Stimulated activated naive CD8-positive, alpha-beta T cell treated with anti-CD3 and anti-CD28 coated beads, Interleukin-15, Interleukin-2, amounts not matched to agents 100 U/mL and 50 U/mL, for 24 hours (primary cell): ENCODE data around the gene PLOD2.

Experiments
- ATAC-seq: fragments of 150-1000 bp; cut with Tn5 transposase; one replicate; pipeline ENCODE4 v1.10.0; 2021
- DNase-seq: peaks from one replicate; pipeline ENCODE4 v3.0.0; 2021

The PLOD2 gene

DNA sequence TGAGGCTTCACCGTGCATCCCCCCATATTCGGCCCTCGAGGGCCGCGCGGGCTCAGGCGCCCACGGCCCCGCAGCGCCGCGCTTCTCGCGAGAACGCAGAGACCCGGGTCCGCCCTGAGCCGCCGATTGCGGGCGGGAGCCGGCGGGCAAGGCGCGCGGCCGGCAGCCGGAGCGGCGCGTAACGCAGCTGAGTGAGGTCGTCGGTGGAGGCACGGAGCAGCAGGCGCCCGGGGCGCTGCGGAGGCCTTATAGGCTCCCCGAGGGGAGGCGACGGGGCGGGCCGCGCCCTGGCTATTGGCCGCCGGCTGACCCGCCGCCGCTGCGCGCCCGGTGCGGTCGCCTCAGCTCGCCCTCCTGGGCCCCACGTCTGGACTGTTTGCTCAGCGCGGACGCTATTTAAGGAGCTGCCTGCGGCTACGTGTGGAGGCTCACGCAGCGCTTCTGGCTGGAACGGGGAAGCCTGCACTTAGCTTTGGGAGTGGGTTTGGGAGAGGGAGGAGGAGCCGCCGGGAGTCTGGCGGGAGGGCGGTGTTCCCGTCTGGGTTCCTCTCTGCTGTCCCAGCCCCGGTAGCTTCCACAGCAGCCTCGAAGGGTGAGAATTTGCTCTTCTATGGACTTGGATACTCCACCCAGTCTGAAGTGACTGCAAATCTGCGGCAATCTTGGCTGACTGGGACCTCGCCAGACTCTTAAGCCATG, at the start of gene PLOD2:
Gene PLOD2 (minus strand): TSS at position 221 of the 699 bp plus-strand sequence. CDS start 195 bp downstream, at position 26.
- ATAC-seq = peak; percentile 61
- peak; percentile 32 for DNase-seq

DNA sequence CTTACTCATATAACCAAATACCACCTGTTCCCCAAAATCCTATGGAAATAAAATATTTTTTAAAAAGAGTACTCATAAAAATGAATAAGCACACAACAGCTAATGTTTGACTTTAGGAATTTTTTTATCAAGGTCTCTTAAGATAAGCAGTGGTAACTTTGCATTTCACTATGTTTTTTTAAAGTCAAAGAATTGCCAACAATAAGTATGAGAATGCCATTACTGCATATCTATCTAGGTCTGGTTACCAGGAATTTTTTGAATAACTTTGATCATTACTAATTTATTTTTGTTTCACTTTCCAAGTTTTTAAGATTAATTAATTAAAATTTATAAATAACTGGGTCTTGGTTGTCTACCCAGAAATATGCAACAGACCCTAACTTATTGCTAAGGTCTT, 48.4 kb upstream of the PLOD2 start:
- DNase-seq = no peak
- no peak for ATAC-seq

DNA sequence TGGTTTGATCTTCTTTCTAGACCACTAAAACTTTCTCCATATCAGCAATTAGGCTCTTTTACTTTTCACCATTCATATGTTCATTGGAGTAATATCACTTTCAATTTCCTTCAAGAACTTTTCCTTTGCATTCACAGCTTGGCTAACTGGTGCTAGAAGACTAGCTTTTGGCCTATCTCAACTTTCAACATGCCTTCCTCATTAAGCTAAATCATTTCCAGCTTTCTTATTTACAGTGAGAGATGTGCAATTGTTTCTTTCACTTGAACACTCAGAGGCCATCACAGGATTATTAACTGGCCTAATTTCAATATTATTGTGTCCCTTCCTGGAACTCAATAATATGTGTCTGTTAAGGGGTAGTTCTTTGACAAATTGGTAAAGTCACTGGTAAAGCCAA, 42.8 kb upstream of the PLOD2 start:
- ATAC-seq (no peak), DNase-seq (no peak)

DNA sequence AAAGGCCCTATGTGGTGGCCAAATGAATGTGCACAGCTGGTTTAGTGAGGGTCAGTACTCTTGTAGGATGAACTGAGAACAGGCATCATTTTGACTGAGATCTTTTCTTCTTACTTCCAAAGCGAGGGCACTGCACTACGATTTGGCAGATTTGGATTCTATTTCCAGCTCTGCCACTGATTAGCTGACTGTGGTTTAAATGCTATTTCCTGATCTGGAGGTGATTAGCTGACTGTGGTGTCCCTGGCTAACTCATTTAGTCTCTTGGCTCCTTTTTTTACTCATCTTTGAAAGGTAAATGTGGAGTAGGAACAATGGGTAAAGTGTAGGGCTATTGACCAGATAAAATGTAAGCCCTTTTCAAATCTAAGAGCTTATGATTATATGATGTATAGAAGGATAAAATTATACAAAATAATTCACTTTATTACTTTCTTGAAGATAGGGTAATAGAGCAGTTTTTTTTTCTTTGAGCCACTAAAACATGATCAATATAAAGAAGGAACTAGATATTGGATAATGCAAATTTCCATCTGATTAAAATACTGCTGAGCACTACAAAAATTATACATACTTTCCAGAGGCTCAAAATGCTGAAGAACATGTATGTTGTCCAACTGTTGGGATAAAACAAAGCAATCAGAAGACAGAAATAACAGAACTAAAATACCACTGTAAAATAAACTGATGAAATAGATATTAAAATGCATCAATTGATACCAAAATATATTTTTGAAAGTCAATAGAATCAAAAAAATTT, 39.7 kb upstream of the PLOD2 start:
- DNase-seq (no peak), ATAC-seq (no peak)

DNA sequence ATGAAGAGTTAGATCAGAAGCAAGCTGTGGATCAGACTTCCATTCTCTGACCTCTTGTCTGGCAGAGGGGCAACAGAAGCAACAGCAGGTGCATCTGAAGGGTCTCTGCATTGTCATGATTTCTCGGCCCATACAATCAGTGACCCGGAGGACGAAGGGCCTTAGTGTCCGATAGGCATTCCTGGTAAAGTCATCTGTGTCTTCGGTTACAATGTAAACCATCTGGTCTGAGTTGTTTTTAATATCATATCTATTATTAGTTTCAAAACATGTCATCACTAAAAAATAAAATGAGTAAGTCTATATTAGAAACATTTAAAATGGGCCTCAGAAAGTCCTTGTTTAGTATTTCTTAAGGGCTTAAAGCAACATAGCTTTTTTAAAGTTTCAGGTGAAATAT, 38.8 kb upstream of the PLOD2 start:
- no peak for DNase-seq
- no peak for ATAC-seq

DNA sequence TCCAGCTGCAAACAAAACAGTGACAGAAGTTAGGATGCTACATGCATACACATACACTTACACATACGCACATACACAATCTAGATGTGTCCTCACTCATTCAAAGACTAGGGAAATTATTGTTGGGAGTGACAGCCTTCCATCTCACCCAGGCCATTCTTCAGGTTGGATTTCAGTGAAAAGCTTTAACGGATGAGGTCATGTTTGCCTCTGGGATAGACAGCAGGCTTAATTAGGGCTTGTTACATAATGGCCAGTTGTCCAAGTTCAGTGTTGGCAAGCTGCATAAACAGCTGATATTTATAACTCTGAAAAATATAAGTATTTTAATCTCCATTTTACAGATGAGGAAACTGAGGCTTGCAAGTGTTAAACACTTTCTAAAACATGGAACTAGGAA, 35.8 kb upstream of the PLOD2 start:
- DNase-seq (no peak), ATAC-seq (no peak)

DNA sequence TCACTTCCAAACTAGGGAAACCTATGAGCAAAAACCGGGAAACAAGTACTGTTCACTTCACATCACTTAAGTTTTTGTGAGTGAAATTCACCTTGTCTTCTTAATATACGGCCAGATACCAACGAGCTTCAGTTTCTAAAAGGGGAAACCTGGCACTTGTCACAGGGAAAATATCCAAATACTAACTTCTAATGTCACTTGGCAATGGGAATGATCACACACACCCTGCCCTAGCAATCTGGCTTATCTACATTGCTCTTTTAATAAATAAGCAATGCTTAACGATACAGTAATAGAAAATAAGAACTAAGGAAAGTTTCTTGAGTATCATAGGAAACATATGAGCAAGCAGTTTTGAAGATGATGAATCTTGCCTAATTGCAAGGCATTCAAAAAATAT, 34.6 kb upstream of the PLOD2 start:
- ATAC-seq = no peak

DNA sequence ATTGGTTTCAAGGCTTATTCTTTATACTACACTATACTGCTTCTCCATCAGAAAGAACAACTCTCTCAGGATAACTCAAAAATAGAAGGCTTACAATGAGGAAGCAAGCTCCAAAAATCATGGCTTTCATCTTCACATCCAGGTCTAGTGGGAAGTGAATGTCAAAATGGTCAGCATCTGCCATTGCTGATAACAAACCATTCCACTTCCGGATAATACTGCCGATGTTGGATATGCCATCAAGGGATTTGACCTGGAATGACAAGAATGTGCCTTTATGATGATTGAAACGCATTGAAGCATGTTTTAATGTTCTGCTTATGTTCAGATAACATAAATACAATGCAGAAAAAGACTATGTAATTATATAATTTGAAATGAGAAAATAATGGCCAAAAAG, 34.0 kb upstream of the PLOD2 start:
- no peak for DNase-seq
- no peak for ATAC-seq

More for the DNA sequence above, 34.6 kb upstream of the PLOD2 start:
- DNase-seq = no peak

DNA sequence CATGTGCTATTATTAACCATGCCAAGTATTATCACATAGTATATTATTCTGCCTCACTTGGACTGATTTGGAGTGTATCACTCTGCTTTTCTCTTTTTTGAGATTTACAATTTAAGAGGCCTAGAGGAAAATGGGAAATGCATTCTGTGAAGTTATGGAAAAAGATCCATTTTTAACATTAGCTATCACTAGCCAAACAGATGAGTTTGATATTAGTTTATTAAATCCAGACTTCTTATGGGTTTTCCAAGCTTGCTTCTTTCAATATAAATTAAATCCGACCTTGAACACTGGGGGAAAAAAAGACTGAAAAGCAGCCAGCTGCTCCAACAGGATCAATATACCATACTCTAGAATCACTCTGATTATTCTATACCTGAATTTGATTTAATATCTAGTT, 30.1 kb upstream of the PLOD2 start:
- DNase-seq (no peak), ATAC-seq (no peak)

DNA sequence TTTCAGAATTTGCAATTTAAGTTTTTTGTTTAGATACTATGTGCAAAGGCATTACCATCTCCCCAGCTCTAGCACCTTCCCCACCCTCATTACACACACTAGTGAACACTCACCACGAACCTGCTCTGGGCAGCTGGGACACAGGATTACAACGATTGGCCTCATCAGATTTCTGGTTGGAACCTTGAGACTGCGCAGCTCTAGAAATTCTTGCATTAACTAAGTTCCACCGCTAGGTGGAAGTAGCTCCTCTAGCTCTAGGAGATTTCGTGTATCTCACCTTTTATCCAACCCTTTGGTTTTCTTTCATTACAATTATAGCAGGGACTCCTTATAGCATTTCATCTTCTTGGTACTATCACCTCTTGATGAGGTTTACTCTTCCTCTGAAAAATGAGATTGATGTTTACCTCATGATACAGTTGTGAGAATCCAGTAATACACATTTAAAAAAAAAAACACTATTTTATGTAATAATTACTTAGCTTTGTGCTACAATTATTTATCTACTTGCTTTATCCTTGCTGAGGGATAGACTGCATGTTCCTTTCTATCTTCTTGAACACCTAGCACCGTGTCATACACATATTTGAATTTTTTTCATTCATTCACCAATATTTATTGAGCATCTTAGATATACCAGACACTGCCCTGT, 28.7 kb upstream of the PLOD2 start:
- DNase-seq (no peak), ATAC-seq (peak; percentile 69)

DNA sequence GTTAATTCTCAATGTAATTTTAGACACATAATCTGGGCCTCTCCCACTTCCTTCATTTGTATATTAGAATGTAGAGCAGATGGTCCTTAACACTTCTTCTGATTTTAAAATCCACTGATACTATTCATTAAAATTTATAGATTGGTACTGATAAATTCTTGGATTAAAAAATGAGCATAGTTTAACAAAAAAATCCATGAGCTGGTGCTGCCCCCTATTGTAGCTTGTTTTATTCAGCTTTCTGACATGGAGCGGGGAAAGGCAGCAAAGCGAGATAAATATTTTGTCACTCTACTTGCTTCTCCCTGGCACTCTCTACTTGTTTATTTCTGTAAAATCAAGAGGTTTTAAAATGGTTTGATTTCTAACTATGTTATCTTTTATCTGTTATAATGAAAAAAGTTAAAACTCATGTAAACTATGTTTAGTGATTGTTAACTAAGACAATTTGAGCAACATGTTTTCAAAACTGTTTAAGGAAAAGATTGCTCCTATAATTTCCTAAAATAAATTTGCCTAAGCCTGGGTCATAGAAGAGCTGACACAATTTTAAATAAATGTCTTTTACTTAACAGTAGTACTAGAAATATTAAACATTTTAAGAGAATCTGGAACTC, 26.5 kb upstream of the PLOD2 start:
- ATAC-seq (no peak), DNase-seq (no peak)

DNA sequence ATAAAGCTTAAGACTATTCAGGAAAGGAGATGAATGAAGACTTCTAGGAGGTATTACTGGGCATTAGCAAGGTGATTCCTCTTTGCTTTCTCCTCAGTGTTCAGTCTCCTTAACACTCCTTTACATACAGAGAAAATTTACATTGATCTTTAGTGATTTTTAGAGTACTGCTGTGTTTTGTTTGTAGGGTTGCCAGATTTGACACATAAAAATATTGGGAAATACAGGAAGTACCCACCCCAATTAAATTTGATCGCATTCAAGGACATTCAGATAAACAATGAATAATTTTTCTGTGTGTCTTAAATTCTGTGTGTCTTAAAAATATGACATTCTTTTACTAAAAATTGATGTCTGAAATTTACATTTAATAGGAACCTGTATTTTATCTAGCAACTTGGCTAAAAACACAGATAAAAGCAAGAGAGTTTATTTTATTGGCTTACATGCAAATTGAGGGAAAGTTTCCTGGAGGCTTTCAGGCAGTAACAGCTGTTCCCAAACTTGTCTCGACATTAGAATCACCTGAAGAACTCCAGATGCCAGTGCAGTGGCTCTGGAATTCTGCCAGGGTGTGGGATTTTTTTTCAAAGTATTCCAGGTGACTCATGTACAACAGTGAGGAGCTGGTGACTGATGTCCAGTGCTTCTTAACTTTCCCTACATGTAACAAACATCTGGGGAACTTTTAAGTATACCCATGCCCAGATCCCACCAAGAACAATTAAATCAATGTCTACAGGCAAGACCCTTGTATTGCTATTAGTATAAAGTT, 23.4 kb upstream of the PLOD2 start:
- no peak for DNase-seq
- ATAC-seq = no peak

DNA sequence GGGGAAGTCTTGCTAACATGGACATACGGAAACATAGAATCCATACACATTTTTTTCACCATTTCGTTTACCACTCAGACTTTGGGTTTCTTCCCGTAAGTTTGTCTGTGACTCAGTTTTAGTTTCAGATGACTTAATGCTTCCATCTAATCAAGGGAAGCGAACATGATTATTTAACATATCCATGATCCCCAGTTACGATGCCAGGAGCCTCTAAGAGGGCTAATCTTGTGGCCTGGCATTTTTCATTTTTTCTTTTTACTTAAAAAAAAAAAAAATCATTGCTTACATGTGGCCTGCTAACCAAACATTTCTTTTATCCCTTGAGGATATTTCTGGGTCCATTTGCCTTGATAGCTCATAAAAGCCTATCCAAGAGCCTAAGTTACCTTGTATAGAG, 20.2 kb upstream of the PLOD2 start:
- DNase-seq (no peak), ATAC-seq (no peak)

DNA sequence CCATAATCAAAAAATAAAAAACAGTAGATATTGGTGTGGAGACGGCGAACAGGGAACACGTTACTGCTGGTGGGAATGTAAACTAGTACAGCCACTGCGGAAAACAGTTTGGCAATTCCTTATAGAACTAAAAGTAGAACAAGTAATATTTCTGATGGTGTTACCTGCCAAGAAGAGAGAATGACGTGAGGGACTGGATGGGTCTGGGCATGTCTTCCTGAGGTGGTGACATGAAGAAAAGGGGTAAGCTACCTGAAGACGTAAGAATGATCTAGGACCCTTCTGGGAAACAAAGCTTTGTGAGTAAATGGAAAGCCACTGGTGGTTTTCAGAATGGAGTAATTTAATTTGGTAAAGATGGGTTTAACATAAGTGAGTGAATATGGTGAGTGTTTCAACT, 19.4 kb upstream of the PLOD2 start:
- ATAC-seq (no peak), DNase-seq (no peak)

DNA sequence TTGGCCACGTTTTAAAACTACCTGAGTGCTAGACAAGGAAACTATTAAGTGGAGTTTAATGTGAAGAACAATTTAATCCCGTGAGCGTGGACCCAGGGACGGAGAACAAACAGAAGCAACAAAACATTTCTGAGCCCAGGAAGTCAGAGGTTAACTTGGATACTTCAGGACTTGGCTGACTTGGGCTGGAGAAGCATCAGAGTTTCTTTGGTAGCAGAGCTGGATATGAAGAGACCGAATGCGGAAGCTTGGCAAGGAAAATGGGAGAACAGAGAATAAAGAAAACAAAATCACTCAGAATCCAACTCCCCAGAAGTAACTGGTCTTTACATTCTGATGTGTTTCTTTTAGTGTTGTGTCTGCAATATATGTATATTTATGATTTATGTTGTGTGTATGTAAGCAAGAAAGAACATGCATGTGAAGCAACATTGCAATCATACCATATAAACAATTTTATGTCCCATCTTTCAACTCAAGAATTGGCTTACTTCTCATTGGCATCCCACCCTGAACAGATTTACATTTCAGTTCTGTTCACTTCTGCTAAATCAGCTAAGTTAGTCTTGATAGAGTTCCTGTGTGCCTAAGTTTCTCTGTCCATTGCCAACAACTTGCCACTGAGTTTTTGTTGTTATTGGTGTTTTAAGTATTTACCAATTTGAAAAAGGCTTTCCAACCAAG, 17.2 kb upstream of the PLOD2 start:
- DNase-seq = no peak
- ATAC-seq = no peak

DNA sequence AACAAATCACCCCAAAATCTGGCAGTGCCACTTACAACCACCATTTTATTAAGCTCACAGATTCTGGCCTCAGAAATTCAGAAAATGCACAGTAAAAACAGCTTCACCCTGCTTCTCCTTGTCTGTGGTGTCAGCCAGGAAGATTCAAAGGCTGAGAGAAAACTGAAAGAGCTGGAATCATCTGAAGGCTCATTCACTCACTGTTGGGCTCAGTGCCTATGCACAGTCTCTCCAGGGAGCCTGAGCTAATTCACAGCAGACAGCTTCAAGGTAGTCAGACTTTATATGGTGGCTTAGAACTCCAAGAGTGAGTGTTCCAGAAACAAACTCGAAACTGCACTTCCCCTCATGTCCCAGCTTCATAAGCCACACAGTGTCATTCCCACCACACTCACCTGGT, 16.5 kb upstream of the PLOD2 start:
- no peak for DNase-seq
- no peak for ATAC-seq

DNA sequence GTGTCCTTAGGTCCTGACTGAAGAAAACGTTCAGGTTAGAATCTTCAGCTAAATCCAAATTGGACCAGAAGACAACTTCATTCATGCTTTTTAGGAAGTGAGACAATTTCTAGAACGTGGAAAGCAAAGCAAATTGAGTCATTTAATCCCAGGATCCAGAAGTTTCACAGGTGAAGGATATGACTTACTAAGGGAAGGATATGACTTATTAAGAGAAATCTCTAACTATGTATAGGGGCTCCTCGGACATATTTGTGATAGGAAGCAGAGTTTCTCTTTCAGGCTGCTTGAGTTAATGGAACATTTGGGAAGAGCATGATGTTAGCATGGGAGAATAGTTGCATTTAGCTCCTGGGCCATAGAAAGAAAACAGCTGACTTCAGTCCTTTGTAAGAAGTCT, 16.1 kb upstream of the PLOD2 start:
- ATAC-seq = no peak
- no peak for DNase-seq

DNA sequence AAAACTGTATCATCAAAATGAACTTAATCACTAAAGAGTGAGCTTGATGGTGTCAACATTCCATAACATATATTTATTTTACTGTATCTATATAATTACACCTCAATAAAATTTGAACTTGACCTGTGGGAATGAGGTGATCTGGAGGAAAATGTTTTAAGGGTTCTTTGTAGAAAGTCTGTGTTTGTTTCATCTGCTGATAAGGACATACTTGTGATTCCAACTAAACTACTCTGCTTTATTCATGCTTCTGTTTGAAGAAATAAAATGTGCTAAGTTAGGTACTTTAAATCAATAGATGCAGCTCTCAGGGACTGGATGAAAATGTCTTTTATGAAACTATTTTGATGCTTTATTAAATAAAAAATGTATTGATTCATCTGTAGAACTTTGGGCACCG, 11.6 kb upstream of the PLOD2 start:
- DNase-seq = no peak
- no peak for ATAC-seq

DNA sequence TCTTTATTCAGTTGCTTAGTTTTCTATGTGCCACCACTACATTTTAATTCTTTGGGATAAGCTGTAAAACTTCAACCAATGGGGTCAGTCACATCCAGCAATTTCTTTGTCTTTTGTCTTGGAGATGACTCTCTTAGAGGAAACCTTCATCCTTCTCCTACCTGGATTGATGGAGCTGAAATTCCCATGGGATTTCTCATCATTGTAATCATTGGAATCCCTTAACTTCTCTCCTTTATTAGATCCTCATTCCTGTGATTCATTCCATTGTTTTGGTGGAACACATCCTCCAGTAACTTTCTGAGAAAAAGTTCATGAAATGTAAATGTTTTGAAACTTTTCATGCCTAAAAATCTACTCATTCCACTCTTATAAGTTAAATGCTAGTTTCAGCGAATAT, 9.6 kb upstream of the PLOD2 start:
- DNase-seq (no peak), ATAC-seq (no peak)

DNA sequence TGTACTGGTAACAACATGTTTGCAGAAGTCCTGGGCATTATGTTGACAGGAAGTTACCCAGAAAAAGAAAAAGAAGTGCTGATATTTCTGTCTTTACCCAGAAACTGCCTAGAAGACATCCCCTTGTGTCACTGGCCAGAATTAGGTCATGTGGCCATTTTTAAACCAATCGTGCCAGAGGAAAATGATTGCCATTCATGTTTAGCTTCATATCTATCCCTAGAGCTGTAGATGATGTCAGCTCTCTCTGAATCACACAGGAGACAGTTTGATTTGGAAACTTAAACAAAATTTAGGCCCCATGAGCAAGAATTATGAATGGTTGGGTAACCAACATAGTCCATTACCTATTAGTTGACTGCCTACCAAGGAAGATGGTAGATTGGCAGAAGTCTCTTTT, 8.9 kb upstream of the PLOD2 start:
- ATAC-seq (no peak), DNase-seq (no peak)

DNA sequence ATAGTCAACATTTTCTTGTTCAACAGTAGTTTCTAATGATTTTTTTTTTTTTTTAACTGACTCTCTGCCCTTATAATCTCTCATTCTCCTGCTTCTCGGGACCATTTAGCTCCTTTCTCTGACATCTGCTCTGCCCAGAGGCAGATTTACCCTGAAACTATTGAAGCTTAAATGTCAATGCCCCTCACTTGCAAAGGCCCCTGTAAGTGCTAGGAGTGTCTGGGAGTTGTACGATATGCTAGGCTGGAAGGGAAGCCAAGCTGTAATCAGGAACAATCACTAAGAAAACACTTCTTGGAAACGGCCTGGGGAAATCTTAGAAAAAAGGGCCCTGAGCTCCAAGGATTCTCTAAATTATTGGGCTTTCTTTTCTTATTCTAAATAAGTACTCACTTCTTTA, 5.8 kb upstream of the PLOD2 start:
- ATAC-seq = no peak
- DNase-seq = no peak

DNA sequence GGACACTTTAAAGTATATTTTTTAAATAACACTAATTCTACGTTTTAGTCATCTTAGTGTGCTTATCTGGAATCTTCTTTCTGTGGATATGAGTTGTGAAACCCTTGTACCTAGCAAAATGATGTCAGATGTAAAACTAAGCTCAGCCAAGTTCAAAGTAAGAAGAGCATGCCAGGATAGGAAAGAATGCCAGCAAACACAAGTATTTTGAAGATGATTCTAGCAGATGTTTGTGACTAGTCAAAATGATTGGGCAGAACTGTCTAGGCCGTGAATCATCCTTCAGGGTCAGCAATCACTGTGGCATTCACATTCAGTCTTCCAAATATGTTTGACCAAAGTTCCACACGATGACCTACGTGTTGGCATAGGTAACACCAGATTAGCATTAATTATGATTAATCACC, 5.4 kb upstream of the PLOD2 start:
- ATAC-seq (no peak), DNase-seq (no peak)
